GM12892 (cell line): ENCODE results near the gene RSPRY1. TPM values are rescaled to one million over a fixed set of nuclear protein-coding genes. Genes with fewer than 3 reads are reported as not detected.

Experiments used
- DNase-seq: peaks from one replicate; pipeline ENCODE4 v3.0.0; 2011; ENCODE audit not compliant: insufficient read length
- FAIRE-seq: peaks from 2 replicates; lab custom pipeline; 2011; peaks lifted over from hg19 to GRCh38; lab: Jason Lieb, UNC
- POLR2A ChIP-seq: IDR thresholded peaks from 2 replicates; pipeline ENCODE4 v1.6.1; 2011; ENCODE audit warnings: low read depth, low read length, control low read depth
- POLR2AphosphoS5 ChIP-seq: IDR thresholded peaks from 2 replicates; pipeline ENCODE4 v1.6.1; 2011; ENCODE audit warnings: low read depth, low read length, control low read depth
- TAF1 ChIP-seq: IDR thresholded peaks from 2 replicates; pipeline ENCODE4 v1.6.1; 2011; ENCODE audit warnings: low read depth, mild to moderate bottlenecking, control low read depth, low read length, borderline replicate concordance
- polyA plus RNA-seq: library from polyadenylated mRNA; unstranded; fragments of >200 nt; gene quantifications from one replicate; pipeline ENCODE4 v1.2.1, GENCODE V29; 2012; ENCODE audit warnings: missing spikeins, inconsistent platforms; ENCODE audit not compliant: missing spikeins

RSPRY1 gene
- polyA plus RNA-seq, result 26.7 TPM

DNA sequence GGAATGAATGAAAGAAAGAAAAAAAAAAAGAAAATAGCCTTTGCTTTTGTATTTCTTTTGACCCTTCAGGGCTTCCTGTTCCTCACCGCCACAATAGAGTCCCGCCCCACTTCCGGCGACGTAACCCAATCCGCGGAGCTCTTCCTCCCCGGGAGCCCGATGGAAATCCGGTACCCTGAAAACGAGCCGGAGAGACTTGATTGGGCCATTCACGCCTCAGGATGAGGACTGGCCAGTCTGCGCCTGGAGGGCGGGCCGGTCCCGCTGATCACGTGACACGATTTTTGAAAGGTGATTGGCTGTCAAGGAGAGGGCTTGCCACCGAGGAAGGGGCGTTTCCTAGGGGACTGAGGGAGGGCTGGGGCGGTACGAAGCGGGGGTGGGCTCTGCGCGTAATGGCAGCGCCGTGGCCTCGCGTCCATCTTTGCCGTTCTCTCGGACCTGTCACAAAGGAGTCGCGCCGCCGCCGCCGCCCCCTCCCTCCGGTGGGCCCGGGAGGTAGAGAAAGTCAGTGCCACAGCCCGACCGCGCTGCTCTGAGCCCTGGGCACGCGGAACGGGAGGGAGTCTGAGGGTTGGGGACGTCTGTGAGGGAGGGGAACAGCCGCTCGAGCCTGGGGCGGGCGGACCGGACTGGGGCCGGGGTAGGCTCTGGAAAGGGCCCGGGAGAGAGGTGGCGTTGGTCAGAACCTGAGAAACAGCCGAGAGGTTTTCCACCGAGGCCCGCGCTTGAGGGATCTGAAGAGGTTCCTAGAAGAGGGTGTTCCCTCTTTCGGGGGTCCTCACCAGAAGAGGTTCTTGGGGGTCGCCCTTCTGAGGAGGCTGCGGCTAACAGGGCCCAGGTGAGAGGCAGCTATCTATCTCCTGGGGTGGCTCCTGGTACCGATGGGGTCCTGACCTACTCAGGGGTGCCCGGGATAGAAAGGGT lies at the start of gene RSPRY1, which contains the start of gene PSME3IP1:
Gene RSPRY1 (plus strand): TSS at position 385 of the 927 bp plus-strand sequence. CDS start 18,330 bp downstream, outside the sequence.
Gene PSME3IP1 (minus strand): TSS at position 95 of the 927 bp plus-strand sequence. CDS start 12,185 bp downstream, outside the sequence.
- TF ChIP-seq TAF1 (0 out of 2 replicates have a peak, but pooled peaks have one; percentile 42), POLR2AphosphoS5 (peak; percentile 6; the same call in 1 of the 2 replicates), POLR2A (peak; percentile 82; the same call in 1 of the 2 replicates)
- FAIRE-seq, result peak; percentile 98
- DNase-seq, result peak; percentile 98

DNA sequence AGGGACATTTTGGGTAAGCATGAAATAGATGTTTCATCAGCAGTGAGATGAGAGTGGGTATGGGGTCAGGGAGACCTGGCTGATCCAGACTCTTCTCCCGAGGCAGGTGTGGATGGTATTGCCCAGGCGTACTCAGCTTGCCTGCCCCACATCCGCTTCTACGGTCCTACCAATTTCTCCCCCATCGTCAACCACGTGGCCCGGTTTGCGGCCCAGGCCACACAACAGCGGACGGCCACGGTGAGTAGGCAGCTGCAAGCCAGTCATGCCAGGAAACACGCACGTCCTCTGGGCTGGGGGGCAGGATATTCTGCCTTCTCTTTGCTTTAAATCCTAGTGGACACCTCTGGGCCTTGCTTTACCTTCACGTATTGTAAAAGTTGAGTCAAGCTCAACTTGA lies 49.1 kb upstream of the RSPRY1 start:
- DNase-seq (no peak), FAIRE-seq (no peak)
- TF ChIP-seq POLR2AphosphoS5, result no peak
- no peak for TF ChIP-seq TAF1

- FAIRE-seq (no peak), DNase-seq (no peak)
- TF ChIP-seq TAF1 (no peak), POLR2AphosphoS5 (no peak), POLR2A (no peak)
Measured at GRCh38 chr16:57137566-57138273, 48.4 kb upstream of the RSPRY1 start.

- TF ChIP-seq POLR2AphosphoS5, result no peak
- TF ChIP-seq TAF1, result no peak
- no peak for TF ChIP-seq POLR2A
- FAIRE-seq, result no peak
- DNase-seq, result no peak
Measured at GRCh38 chr16:57138281-57138935, 47.7 kb upstream of the RSPRY1 start.

GRCh38 chr16:57140931-57141668 lies 45.0 kb upstream of the RSPRY1 start:
- no peak for DNase-seq
- no peak for FAIRE-seq
- TF ChIP-seq POLR2AphosphoS5 (no peak), POLR2A (no peak), TAF1 (no peak)

DNA sequence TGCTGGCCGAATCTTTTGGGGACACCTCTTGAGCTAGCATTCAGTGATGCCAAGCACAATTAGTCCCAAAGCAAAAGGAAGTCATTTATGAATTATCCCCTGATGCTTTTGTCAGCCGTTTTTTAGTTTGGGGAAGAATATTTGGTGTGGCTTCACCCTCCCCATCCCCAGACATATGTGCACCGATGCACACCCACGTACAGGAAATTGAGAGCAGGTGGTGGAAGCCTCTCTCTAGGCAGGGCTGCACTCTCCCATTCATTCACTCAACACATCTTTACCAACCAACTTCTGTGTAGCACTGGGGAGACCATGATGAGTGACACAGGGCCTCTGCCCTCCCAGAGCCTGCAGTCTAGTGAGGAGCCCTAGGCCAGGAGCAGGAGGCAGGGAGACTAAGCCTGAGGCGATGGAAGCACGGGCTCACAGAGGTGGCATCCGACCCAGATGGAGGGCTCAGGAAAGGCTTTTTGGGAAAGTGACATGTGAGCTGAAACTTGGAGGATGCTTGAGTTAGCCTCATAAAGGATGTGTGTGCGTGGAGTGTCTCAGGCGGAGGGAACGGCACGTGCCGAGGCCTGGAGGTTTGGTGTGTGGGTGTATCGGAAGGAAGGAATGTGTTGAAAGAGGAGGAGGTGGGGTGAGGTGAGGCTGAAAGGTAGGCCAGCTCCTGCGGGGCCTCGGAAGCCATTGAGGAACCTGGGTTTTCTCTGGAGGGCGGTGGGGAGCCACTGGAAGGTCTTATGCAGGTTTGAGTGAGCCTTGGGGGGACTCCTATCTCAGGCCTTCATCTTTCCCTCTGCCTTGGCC lies 44.1 kb upstream of the RSPRY1 start:
- FAIRE-seq (peak; percentile 91), DNase-seq (peak; percentile 56)

GRCh38 chr16:57143149-57143921 lies 42.8 kb upstream of the RSPRY1 start:
- TF ChIP-seq TAF1 (no peak), POLR2A (no peak), POLR2AphosphoS5 (no peak)
- FAIRE-seq (no peak), DNase-seq (no peak)

More for the DNA sequence above, 44.1 kb upstream of the RSPRY1 start:
- TF ChIP-seq TAF1 (no peak), POLR2AphosphoS5 (no peak), POLR2A (no peak)

DNA sequence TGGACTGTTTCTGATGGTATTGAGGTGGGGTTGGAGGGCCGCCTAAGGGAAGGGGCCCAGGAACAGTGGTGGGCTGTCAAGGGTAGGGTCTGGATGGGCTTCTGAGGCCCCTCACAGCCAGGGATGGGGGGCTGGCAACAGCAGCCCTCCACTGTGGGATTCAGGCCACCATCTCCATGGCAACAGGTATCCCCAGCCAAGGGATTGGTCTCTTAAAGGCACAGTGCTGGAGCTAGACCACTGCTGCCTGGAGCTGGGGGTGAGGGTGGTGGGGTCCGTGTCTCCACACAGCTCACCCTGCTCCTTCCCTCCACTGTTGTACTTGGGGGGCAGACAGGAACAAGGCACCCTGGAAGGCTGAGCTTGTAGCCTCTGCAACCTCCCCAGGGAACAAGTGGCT lies 42.1 kb upstream of the RSPRY1 start:
- DNase-seq, result no peak
- no peak for TF ChIP-seq TAF1
- no peak for TF ChIP-seq POLR2A
- TF ChIP-seq POLR2AphosphoS5, result no peak
- FAIRE-seq, result no peak
